ENCODE results near the gene KDM7A.

DNA sequence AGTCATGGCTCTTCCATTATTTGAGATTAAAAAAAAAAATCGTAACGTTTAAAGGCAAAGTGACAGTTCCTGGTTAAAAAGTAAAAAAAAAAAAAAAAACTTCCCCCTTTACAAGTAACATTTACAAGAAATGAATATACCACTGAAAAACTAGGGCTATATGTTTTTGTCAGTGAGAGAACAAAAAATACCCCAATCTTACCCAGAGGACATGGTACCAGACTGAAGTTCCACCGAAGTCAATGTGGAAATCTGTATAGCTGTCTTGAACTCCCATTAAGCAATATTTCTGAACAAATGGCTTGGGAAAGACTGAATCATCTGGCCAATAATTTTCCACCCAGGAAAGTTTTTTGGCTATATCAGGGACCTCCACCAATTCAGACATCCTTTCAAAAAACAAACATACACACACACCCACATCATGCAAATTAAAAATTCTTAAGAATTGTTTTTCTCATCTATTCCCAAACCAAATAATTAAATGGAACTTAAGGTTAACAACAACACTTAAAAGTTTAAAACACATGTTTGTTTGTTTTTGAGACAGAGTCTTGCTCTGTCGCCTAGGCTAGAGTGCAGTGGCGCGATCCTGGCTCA lies 50.2 kb downstream of the KDM7A start:
- TF ChIP-seq, protein P1, sequence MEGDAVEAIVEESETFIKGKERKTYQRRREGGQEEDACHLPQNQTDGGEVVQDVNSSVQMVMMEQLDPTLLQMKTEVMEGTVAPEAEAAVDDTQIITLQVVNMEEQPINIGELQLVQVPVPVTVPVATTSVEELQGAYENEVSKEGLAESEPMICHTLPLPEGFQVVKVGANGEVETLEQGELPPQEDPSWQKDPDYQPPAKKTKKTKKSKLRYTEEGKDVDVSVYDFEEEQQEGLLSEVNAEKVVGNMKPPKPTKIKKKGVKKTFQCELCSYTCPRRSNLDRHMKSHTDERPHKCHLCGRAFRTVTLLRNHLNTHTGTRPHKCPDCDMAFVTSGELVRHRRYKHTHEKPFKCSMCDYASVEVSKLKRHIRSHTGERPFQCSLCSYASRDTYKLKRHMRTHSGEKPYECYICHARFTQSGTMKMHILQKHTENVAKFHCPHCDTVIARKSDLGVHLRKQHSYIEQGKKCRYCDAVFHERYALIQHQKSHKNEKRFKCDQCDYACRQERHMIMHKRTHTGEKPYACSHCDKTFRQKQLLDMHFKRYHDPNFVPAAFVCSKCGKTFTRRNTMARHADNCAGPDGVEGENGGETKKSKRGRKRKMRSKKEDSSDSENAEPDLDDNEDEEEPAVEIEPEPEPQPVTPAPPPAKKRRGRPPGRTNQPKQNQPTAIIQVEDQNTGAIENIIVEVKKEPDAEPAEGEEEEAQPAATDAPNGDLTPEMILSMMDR (IDR thresholded peaks at IDR 0.05; ENCODE audit: borderline replicate concordance, extremely low read depth, low read length, poor library complexity, severe bottlenecking) = no peak
- no peak for TF ChIP-seq EZH2 (IDR thresholded peaks at IDR 0.05; ENCODE audit: borderline replicate concordance, low read depth, low read length, severe bottlenecking)

All from DND-41 (cell line).